Neural cell (in vitro differentiated cells): ENCODE data around the gene C1RL.

Experiments
- RAD21 ChIP-seq: fragments of 450-650 bp; conservative IDR thresholded peaks from 2 replicates; pipeline ENCODE4 v1.6.1; 2014; ENCODE audit warnings: antibody characterized with exemption, mild to moderate bottlenecking, moderate library complexity
- TF ChIP-seq, protein P1 (sequence below): fragments of 450-650 bp; IDR thresholded peaks from 2 replicates; pipeline ENCODE4 v1.5.1; 2014; ENCODE audit warnings: antibody characterized with exemption, mild to moderate bottlenecking, moderate library complexity; ENCODE audit not compliant: poor library complexity, severe bottlenecking

DNA sequence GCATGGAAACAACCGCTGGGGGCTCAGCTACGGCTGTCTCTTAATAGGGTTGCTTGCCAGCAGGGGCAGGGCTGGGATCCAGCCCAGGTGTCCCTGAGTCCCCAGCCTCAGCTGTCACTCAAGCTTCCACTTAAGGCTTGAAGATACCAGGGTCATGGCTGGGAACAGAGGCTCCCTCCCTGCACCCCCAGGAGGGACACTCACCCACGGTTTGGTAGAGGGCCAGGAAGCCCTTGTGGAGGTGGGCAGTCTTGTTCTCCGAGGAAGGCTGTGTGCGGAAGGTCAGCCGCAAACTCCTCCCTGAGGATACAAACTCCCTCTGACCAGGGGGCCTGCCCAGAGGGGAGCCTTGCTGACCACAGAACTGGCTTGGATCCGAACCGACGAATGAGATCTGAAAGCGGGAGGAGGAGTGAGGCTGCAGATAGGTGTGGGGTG lies 7.3 kb downstream of the C1RL start:
- no peak for TF ChIP-seq RAD21
- TF ChIP-seq, protein P1, sequence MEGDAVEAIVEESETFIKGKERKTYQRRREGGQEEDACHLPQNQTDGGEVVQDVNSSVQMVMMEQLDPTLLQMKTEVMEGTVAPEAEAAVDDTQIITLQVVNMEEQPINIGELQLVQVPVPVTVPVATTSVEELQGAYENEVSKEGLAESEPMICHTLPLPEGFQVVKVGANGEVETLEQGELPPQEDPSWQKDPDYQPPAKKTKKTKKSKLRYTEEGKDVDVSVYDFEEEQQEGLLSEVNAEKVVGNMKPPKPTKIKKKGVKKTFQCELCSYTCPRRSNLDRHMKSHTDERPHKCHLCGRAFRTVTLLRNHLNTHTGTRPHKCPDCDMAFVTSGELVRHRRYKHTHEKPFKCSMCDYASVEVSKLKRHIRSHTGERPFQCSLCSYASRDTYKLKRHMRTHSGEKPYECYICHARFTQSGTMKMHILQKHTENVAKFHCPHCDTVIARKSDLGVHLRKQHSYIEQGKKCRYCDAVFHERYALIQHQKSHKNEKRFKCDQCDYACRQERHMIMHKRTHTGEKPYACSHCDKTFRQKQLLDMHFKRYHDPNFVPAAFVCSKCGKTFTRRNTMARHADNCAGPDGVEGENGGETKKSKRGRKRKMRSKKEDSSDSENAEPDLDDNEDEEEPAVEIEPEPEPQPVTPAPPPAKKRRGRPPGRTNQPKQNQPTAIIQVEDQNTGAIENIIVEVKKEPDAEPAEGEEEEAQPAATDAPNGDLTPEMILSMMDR = no peak
